Activated naive CD4-positive, alpha-beta T cell (primary cell): ENCODE data around the gene BICD2.
A peak's percentile ranks its signal among the peaks of the same experiment; 100 is the strongest.

Source experiments
- DNase-seq, 4 experiments: peaks; one replicate each; lab custom pipeline; 2025; lab: John Stamatoyannopoulos, UW

The BICD2 gene

GRCh38 chr9:92714787-92715487, 49.7 kb downstream of the BICD2 start:
- no peak for DNase-seq

GRCh38 chr9:92714016-92714415, 50.6 kb downstream of the BICD2 start:
- no peak for DNase-seq

DNA sequence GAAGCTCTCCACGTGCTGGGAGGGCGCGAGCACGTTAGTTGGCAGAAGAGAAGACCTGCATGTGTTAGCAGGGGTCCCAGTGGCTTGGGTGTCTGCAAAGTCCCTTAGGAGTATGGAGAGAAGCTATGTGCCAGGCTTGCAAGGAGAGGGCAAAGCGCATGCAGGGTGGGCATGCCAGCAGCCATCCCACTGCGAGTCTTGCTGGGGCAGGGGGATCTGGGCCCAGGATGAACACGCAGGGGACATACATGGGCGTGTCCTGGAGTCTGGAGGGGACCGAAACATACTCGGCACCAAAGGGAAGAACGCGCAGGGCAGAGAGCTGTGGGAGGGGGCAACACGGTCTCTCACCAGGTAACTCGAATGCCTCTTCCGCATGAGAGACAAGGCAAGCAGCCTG, 51.1 kb downstream of the BICD2 start:
- DNase-seq: no peak

DNA sequence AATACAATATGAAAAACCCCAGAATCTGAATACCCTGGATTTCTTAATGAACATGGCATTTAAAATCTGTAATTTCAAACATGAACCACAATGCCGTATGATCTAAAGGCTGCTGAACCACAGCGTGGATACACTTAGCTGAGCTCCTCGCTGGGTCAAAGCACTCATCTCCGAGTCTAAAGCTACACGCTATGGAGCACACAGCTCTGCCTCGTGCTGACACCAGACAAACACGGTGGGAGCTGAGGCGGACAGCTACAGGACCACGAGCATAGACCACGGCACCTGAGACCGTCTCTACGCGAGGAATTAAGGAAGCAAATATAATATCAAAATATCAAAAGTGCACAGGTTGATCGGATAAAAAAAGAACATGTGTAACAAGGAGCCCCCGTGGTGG, 51.9 kb downstream of the BICD2 start:
- DNase-seq: no peak

- DNase-seq: no peak
These were observed 52.8 kb downstream of the BICD2 start for GRCh38 chr9:92711844-92712243.

DNA sequence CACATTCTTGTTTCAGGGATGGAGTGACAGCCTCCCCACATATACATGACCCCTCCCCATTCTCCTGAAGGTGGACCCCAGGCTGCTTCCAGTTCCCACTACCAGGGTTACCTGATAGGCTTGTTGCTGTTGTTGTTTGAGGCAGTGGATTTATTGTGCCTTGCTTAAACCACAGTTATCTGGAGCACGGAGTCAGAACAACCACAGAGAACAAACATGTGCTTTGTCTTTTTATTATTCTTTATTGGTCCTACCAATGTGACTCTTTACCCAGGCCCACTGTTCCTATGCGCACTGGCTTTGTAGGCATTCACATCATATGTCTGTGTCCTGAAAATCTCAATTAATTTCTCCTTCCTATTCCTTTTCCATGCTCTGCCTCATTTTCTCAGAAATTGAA, 53.5 kb downstream of the BICD2 start:
- DNase-seq: no peak

DNA sequence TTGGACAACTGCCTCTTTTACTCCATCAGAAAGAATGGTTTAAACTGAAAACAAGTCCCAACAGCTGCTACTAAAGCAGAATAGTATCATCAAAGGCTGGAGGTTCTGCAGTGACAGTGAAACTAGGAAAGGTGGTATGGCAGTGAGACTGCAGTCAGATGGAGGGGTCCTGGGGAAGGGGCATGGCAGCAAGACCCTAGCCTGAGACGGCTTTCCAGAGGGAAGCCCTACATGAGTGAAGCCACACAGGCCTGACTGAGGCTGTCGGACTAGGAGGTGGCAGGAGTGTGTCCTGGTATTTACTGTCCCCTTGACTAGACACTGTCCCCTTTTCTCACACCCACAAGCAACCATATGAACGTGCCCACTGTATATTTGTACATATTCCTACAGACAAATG, 54.3 kb downstream of the BICD2 start:
- DNase-seq: no peak

DNA sequence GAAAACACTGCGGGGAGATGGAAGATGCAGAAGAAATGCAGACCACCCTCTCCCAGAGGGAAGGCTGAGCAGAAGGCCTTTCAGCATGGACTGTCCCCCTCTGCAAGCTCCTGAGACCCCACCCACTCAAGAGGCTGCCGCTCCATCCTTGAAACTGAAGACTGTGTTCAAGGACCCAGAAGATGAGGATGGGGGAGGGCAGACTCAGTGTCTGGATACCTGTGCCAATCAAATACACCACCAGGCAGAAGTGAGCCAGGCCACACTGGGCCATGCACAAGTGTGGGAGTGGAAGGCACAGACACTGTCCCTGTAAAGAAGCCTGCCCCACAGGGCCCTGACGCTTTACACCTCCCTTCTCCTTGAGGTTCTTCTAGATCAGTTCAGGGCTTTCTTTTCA, 54.7 kb downstream of the BICD2 start:
- DNase-seq: no peak

DNA sequence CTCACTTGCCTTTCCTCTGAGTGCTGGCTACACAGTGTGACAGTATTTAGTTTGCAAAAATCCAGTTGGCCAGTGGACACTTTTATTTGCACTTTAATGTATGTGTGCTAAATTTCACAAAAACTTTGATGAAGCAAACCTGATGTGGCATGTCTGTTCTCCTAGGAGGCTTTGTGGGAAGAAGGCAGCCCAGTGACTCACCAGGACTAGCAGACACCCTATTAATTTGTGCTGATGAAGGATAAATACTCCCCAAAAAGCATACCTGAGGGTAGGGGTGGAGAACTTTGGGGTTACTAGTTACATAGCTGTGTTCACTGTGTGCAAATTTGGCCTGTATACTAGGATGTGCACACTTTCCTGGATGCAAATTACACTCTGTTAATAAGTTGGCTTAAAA, 55.4 kb downstream of the BICD2 start:
- no peak for DNase-seq

GRCh38 chr9:92707530-92707929, 57.1 kb downstream of the BICD2 start:
- no peak for DNase-seq

DNA sequence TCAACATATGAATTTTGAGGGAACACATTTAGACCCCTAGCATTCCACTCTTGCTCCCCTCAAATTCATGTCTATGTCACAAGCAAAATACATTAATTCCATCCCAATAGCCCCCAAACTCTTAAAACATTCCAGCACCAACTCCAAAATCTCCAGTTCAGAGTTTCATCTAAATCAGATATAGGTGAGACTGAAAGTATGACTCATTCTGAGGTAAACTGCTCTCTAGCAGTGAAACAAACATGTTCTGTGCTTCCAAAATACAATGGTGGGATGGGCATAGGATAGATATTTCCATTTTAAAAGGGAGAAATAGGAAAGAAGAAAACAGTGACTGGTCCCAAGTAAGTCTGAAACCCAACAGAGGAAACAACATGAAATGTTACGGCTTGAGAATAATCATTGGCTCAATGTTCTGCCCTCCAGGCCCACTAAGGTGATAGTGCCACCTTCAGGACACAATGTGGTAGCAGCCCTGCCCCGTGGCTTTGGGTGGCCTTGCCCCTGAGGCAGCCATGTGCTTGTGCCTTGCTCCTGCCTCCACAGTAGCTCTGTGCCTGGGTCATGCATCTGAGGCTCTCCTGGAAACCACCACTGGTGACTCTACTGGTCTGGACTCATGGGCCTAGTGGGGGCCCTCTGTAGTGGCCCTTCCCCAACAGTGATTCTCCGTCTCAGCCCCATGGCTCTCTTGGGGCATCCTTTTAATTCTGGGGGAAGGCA, 58.3 kb downstream of the BICD2 start:
- no peak for DNase-seq

- no peak for DNase-seq
These were observed 60.1 kb downstream of the BICD2 start for GRCh38 chr9:92704528-92704927.

DNA sequence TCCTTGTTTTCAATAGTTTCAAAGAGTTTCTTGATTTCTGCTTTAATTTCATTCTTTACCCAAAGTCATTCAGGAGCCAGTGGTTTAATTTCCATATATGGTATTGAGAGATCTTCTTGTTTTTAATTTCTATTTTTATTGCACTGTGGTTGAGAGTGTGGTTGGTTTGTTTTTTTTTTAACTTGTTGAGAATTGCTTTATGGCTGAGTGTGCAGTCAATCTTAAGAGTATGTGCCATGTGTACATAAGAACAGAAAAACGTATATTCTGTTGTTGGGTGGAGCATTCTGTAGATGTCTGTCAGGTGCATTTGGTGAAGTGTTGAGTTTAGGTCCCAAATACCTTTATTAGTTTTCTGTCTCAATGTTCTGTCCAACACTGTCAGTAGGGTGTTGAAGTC, 68.0 kb downstream of the BICD2 start:
- DNase-seq: no peak

DNA sequence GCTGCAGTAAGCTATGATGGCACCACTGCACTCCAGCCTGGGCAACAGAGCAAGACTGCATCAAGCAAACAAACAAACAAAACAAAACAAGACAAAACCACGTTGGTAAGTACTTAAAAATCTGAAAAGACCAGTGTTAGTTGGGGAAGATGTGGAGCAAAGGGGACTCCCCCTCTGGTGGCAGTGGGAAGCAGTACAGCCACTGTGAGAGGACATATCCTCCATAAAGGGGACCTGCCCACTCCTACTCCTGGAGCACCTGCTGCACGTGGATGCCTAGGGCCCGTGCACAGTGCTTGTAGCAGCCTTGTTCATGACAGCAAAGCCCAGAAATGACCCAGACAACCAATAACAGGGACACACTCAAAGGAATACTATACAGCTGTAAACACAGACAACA, 77.7 kb downstream of the BICD2 start:
- DNase-seq: no peak

GRCh38 chr9:92685022-92685421, 79.6 kb downstream of the BICD2 start:
- no peak for DNase-seq

- no peak for DNase-seq
These were observed 82.4 kb downstream of the BICD2 start for GRCh38 chr9:92682269-92682668.

DNA sequence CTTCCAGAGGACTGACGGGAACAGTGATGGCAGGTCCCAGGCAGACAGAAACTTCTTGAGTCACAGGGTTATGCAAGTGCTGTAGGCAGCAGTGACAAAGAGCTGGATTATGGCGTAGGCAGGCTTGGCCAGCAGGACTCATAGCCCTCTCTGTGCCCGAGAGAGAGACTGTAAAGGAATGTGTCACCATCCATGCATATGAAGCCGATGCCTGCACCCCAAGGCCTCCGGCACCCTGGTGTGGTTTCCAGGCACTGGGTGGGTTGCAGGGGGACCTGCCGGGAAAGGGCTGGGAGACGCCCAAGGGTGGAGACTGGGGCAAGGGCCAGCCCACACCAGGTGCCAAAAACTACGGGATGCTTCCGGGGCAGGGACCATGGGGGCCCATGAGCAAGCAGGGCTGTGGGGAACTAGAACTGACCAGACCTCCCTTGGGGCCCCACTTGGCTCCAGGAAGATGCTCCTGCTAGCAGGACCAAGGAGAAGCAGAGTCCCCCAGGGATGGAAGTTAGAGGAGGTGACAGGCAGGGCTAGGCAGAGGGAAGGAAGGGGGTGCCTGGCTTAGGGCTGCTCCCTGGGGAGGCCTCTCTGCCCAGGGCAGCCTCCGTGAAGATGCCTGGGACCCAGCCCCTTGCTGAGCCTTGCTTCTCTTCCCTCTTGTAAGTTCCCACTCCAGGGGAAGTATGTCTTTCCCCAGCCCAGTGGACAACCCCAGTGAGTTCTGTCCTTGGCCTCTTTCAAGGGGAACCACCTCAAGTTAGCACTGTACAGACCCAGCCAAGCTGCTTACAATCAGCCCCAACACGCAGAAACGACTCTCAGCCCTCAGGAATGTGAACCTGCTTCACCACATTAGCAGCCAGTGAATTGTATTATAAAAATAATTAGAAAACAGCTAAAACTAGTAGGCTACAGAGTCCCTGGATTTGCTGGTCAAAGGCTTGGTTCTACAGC, 84.2 kb downstream of the BICD2 start:
- no peak for DNase-seq

DNA sequence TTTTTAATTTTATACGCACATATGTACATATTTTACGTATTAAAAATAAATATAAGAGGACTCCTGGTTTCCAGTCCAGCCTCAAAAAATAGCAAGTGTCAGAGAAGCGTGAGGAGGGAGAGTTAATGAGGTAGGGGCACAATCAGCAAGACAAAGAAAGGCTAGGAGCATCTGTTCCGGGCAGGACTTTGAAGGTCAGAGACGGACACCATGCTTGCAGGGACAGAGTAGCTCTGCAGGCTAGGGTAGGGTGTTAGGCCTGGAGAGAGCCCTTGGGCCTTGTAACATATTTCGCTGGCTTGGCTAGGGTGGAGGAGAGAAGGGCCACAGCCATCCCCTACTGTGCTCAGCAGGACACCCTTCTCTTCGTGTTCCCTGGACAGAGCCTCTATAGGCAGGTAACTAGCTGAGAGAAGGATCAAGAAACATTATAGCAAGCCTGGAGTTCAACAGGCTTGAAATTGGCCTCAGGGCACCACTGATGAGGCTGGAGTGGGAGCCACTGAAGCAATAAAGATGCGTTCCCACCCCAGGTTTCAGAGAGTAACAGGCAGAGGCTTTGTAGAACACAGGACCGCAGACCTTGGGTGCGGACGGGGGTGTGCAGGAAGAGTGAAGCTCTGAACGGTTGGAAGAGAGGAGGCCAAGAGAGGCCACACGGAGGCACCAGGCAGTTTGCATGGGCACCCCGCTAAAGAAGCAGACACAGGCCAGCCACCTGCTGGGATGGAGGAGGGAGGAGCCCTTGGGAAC, 85.0 kb downstream of the BICD2 start:
- no peak for DNase-seq

- DNase-seq: no peak
These were observed 93.3 kb downstream of the BICD2 start for GRCh38 chr9:92671323-92671722.

- peak; percentile 88 to 93 (median 90) for DNase-seq
These were observed 94.5 kb downstream of the BICD2 start, which contains the start of gene IPPK for GRCh38 chr9:92669890-92670708. Gene IPPK (minus strand): TSS chr9:92670131. CDS start chr9:92669988, 143 bp downstream.

DNA sequence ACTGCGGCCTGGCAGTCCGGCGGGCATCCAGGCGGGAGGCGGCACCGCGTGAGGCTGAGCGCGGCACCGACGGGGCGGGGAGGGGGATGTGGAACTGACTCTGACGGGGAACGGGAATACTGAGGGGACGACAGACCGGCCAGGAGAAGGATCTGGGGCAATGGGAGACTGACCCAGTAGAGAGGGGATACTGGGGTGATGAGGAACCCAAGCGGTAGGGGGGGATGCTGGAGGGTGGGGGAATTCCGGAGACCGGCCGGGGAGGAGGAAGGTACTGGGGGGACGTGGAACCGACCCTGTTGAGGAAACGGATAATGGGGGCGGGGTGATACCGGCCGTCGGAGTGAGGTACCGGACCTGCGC, 95.1 kb downstream of the BICD2 start:
- DNase-seq: no peak
